ENCODE data around the gene PARPBP. TPM values are rescaled to one million over a fixed set of nuclear protein-coding genes. Genes with fewer than 3 reads are reported as not detected.

Gene PARPBP
- total RNA-seq, 1 experiment from 2014 or later, result 14.3 TPM

- no peak overlapping the region for H3K27ac ChIP-seq (ENCODE audit: low read length)
- TF ChIP-seq POLR2AphosphoS5 (IDR thresholded peaks at IDR 0.05; ENCODE audit: low read depth, low read length), result no peak
- no peak for TF ChIP-seq TCF7L2 (IDR thresholded peaks at IDR 0.05; ENCODE audit: low read depth, low read length)
- no peak for TF ChIP-seq REST (IDR thresholded peaks at IDR 0.05; ENCODE audit: insufficient read depth in 1 of 2, low read depth in 2 of 2, low read length in 1 of 2)
- TF ChIP-seq CTCF (IDR thresholded peaks at IDR 0.05), result no peak
- TF ChIP-seq SIN3A (IDR thresholded peaks at IDR 0.05; ENCODE audit: borderline replicate concordance, insufficient read depth, low read depth, low read length), result no peak
- no peaks in the 10 kb centered on the region; the same call in 1 of the 2 replicates for H3K36me3 ChIP-seq (ENCODE audit: control insufficient read depth, insufficient read depth, low read length)
- no peak for DNase-seq (ENCODE audit: low read depth, low spot score)
- CTCF ChIA-PET, result no interaction called here
- H3K4me1 ChIP-seq (ENCODE audit: control insufficient read depth, insufficient read depth, low read length), result no peaks in the 10 kb centered on the region
- in situ Hi-C loops (cut with HindIII; ENCODE audit: low pct_unique_long_range_greater_than_20kb, low sequenced_read_pairs), result no loop called here
- no peak for ATAC-seq
- BruUV-seq (replicated peaks), result no TSS peak
- no peaks in the 10 kb centered on the region for H3K27me3 ChIP-seq (ENCODE audit: control insufficient read depth, insufficient read depth, low read length)
- intact Hi-C loops (cut with micrococcal nuclease; ENCODE audit: unreplicated experiment), result loop anchor here (10.0 kb wide), 1 partner anchor 311 kb away; no protein-coding TSS in a partner anchor
- H3K9me3 ChIP-seq (ENCODE audit: control insufficient read depth, insufficient read depth, low read depth, low read length), result no peaks in the 10 kb centered on the region
- H3K4me3 ChIP-seq (ENCODE audit: low read depth in 2 of 2, low read length in 2 of 2), result no peak overlapping the region
- POLR2A ChIA-PET, result no interaction called here
Observed at GRCh38 chr12:102163383-102163782, 43.4 kb downstream of the PARPBP start.

GRCh38 chr12:102167821-102168604 is 48.0 kb downstream of the PARPBP start:
- no TSS peak for BruUV-seq (replicated peaks)
- no peak for TF ChIP-seq TCF7L2 (IDR thresholded peaks at IDR 0.05; ENCODE audit: low read depth, low read length)
- TF ChIP-seq REST (IDR thresholded peaks at IDR 0.05; ENCODE audit: insufficient read depth in 1 of 2, low read depth in 2 of 2, low read length in 1 of 2), result no peak
- no peak for TF ChIP-seq POLR2AphosphoS5 (IDR thresholded peaks at IDR 0.05; ENCODE audit: low read depth, low read length)
- no peak for TF ChIP-seq SIN3A (IDR thresholded peaks at IDR 0.05; ENCODE audit: borderline replicate concordance, insufficient read depth, low read depth, low read length)
- Histone ChIP-seq H3K4me1 (ENCODE audit: control insufficient read depth, insufficient read depth, low read length) (no peaks in the 10 kb centered on the region), H3K27me3 (ENCODE audit: control insufficient read depth, insufficient read depth, low read length) (no peaks in the 10 kb centered on the region), H3K36me3 (ENCODE audit: control insufficient read depth, insufficient read depth, low read length) (no peaks in the 10 kb centered on the region; the same call in 1 of the 2 replicates), H3K27ac (ENCODE audit: low read length) (no peak overlapping the region), H3K4me3 (ENCODE audit: low read depth in 2 of 2, low read length in 2 of 2) (no peak overlapping the region), H3K9me3 (ENCODE audit: control insufficient read depth, insufficient read depth, low read depth, low read length) (no peaks in the 10 kb centered on the region)
- intact Hi-C loops (cut with micrococcal nuclease; ENCODE audit: unreplicated experiment), result loop anchor here (10.0 kb wide), 1 partner anchor 307 kb away; no protein-coding TSS in a partner anchor
- ChIA-PET POLR2A (no interaction called here), CTCF (no interaction called here)
- in situ Hi-C loops (cut with HindIII; ENCODE audit: low pct_unique_long_range_greater_than_20kb, low sequenced_read_pairs), result no loop called here
- DNase-seq (ENCODE audit: low read depth, low spot score) (no peak), ATAC-seq (no peak)

Data from Panc1 (cell line).